AG10803 (cell line): ENCODE data around the gene STPG4.

ENCODE experiments used
- DNase-seq: peaks from one replicate; pipeline ENCODE4 v3.0.0; 2010; ENCODE audit warnings: low read depth
- H3K4me3 ChIP-seq: 2 replicates; pipeline ENCODE4 v1.5.1; 2011; ENCODE audit warnings: mild to moderate bottlenecking, low read length, control low read depth
- TF ChIP-seq, protein P1 (sequence below): conservative IDR thresholded peaks from 2 replicates; pipeline ENCODE4 v1.5.1; 2011; ENCODE audit warnings: mild to moderate bottlenecking, low read length, control low read depth, inconsistent platforms

STPG4 gene

DNA sequence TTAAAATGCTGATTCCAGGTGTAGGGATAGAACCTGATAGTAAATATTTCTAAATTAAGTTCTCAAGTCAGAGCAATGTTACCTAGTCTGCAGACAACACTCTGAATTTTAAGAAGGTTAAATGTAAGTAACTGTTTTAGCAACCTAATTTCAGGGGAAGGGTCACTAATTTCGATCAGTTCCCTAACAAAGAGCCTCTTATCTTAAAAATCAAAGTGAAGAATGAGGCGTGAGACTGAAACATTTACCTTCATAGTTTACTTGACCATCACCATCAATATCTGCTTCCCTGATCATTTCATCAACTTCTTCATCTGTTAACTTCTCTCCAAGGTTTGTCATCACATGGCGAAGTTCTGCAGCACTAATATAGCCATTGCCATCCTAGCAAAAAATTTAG is 6.4 kb upstream of the STPG4 start:
- DNase-seq = no peak
- TF ChIP-seq, protein P1, sequence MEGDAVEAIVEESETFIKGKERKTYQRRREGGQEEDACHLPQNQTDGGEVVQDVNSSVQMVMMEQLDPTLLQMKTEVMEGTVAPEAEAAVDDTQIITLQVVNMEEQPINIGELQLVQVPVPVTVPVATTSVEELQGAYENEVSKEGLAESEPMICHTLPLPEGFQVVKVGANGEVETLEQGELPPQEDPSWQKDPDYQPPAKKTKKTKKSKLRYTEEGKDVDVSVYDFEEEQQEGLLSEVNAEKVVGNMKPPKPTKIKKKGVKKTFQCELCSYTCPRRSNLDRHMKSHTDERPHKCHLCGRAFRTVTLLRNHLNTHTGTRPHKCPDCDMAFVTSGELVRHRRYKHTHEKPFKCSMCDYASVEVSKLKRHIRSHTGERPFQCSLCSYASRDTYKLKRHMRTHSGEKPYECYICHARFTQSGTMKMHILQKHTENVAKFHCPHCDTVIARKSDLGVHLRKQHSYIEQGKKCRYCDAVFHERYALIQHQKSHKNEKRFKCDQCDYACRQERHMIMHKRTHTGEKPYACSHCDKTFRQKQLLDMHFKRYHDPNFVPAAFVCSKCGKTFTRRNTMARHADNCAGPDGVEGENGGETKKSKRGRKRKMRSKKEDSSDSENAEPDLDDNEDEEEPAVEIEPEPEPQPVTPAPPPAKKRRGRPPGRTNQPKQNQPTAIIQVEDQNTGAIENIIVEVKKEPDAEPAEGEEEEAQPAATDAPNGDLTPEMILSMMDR = no peak
- no peak overlapping the region for H3K4me3 ChIP-seq

DNA sequence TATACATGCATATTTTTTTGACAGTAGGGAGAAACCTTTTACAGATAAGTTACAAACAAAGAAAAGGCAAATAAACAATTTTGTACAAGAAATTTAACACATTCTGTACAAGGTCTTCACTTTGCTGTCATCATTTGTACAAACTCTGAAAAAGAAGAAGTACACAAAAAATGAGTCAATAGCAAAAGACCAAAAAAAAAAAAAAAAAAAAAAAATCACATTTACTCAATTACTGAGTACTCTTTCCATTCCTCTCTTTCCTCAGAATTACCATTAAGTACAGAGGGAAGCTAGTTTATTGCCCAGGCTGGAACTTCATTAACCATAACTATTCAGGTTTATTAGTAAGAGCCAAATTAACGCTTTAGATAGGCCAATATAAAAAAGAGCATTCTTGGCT is 5.6 kb upstream of the STPG4 start:
- H3K4me3 ChIP-seq = no peak overlapping the region
- TF ChIP-seq, protein P1 = no peak
- DNase-seq = no peak

DNA sequence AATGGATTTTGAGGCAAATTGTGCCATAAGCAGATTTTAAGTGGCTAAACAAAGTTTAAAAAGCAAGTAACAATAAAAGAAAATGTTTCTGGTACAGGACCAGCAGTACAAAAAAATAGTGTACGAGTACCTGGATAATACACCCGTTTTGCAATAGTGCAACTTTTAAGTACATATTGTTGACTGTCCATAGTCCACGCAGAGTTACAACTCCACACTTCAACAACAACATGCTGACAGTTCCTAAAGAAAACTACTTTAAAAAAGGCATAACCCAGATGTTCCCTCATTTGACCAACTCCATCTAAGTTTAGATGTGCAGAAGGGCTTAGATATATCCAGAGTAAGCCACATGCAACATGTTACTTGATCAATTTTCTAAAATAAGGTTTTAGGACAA is 5.1 kb upstream of the STPG4 start:
- no peak overlapping the region for H3K4me3 ChIP-seq
- no peak for DNase-seq

DNA sequence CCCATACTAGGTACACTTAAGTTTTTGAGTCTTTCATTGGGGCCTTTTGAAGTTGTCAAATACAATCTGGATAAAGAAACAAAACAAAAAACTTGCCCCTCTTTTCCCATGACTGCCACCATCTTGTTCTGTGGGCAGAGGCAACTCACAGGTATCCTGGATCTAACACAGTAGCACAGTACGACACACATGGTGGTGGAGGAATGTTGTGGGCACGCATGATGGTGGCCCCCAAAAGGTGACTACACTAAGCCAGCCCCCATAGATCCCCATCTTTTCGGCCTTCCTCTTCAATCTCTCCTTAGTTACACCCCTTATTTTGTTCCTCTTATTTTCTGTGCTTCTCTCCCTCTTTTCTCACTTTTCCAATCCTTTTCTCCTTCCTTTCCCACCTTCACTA is 4.5 kb upstream of the STPG4 start:
- TF ChIP-seq, protein P1 = no peak
- H3K4me3 ChIP-seq = no peak overlapping the region
- DNase-seq = no peak

More for the DNA sequence above, 5.1 kb upstream of the STPG4 start:
- TF ChIP-seq, protein P1 = no peak

DNA sequence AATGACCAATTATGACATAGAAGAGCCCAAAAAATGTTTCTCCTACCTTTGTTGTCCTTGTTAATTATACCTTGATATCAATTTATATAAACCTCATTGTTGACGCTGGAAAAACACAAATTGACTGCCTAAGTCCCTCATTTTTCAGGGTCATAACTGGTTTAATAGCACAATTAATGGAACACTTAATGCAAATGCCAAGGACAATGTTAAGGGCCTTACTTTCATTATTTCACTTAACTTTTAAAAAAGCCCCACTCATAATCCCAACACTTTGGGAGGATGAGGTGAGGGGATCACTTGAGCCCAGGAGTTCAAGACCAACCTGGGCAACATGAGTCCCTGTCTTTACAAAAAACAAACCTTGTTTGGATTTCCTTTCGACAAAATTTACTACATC is 3.5 kb upstream of the STPG4 start:
- no peak overlapping the region for H3K4me3 ChIP-seq
- no peak for DNase-seq
- TF ChIP-seq, protein P1 = no peak

DNA sequence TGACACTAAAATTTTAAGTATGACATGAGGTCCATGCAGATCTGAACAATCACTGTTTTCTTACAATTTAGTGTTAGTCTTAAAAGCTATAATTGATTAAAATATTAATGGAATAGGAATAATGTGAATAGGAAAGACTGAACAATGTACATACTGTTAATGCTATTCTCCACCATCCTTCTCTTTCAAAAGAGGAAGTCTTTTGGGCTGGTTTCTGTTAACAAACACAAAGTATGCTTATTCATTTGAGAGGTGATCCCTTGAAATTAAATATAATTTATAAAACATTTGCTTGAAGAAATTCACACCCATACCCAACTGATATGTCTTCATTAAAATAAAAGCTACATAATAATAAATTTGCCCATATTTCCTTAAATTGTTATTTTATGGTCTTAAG is 2.3 kb downstream of the STPG4 start:
- TF ChIP-seq, protein P1 = no peak
- no peak for DNase-seq
- no peak overlapping the region for H3K4me3 ChIP-seq

DNA sequence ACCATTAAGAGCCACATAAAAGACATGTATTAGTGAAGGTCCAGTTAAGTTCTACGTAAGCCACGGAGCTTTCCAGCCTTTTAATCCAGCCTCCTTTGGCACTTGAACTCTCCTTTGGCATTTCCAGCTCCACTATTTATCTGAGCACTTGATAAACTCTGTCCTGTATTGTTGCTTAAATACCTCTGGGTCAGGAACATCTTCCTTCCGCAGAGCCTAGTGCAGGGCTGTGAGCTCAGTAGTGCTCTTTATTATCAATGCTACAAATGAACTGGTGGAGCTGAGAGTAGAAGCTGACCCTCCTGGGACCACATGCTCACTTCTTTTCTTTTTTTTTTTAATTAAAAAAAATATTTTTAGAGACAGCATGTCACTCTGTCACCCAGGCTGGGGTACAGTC is 4.9 kb downstream of the STPG4 start:
- no peak for DNase-seq
- TF ChIP-seq, protein P1 = no peak
- H3K4me3 ChIP-seq = no peak overlapping the region
